Peyer's patch (tissue), 4 donors: Measurements from ENCODE around the gene PRLHR. TPM values are rescaled to one million over a fixed set of nuclear protein-coding genes. Genes with fewer than 3 reads are reported as not detected.
A peak's percentile ranks its signal among the peaks of the same experiment; 100 is the strongest.

Experiments
- DNase-seq, 3 donors: peaks; one replicate each; pipeline ENCODE4 v3.0.0-alpha.2; 2017 to 2019
- H3K27ac ChIP-seq, 4 donors: fragments of 200-600 bp; sonication (generic); one replicate each; pipeline ENCODE4 v1.5.1; 2016 to 2019
- H3K27me3 ChIP-seq, 2 donors: fragments of 200-600 bp; sonication (generic); one replicate each; pipeline ENCODE4 v1.5.1; 2019
- H3K36me3 ChIP-seq, 3 donors: fragments of 200-600 bp; sonication (generic); one replicate each; pipeline ENCODE4 v1.5.1; 2016 to 2019
- H3K4me1 ChIP-seq, 4 donors: fragments of 200-600 bp; sonication (generic); one replicate each; pipeline ENCODE4 v1.5.1; 2016 to 2019
- H3K4me3 ChIP-seq, 4 donors: fragments of 200-600 bp; sonication (generic); 1 replicate in 3 of 4; 2 replicates in 1 of 4; pipeline ENCODE4 v1.5.1; 2016 to 2019; ENCODE audit warnings: mild to moderate bottlenecking in 1 of 4
- H3K9me3 ChIP-seq, 4 donors: fragments of 200-600 bp; sonication (generic); one replicate each; pipeline ENCODE4 v1.5.1; 2016 to 2019; ENCODE audit warnings: mild to moderate bottlenecking in 1 of 4
- CTCF ChIP-seq, 6 experiments: fragments of 450-650 bp in 4 of 6; fragments of 200-600 bp in 2 of 6; sonication (generic) in 1 of 6; IDR thresholded peaks; one replicate each; pipeline ENCODE4 v1.5.1; 2017 to 2019; ENCODE audit warnings: antibody characterized with exemption in 6 of 6, mild to moderate bottlenecking in 3 of 6, moderate library complexity in 1 of 6
- POLR2A ChIP-seq, 2 donors: fragments of 450-650 bp; IDR thresholded peaks; one replicate each; pipeline ENCODE4 v1.5.1; 2017; ENCODE audit warnings: antibody characterized with exemption in 2 of 2, mild to moderate bottlenecking in 2 of 2, moderate library complexity in 2 of 2
- total RNA-seq, 4 donors: library from RNA; depleted of rRNA; stranded (reverse); fragments of >200 nt; gene quantifications; one replicate each; pipeline ENCODE4 v1.1.0, GENCODE V29; 2016

PRLHR gene
- total RNA-seq, 4 donors from 2014 or later: not detected

GRCh38 chr10:118551535-118552100, 43.8 kb downstream of the PRLHR start:
- no peaks in the 10 kb centered on the region for H3K36me3 ChIP-seq
- no peak for TF ChIP-seq CTCF (IDR thresholded peaks at IDR 0.05)
- TF ChIP-seq POLR2A (IDR thresholded peaks at IDR 0.05): no peak
- H3K27me3 ChIP-seq: no peaks in the 10 kb centered on the region
- H3K27ac ChIP-seq: no peak overlapping the region
- DNase-seq: no peak
- H3K9me3 ChIP-seq: no peaks in the 10 kb centered on the region
- no peaks in the 10 kb centered on the region for H3K4me1 ChIP-seq
- H3K4me3 ChIP-seq: no peak overlapping the region

GRCh38 chr10:118547282-118547681, 48.2 kb downstream of the PRLHR start:
- H3K36me3 ChIP-seq: no peaks in the 10 kb centered on the region
- no peaks in the 10 kb centered on the region for H3K4me1 ChIP-seq
- H3K27me3 ChIP-seq: no peaks in the 10 kb centered on the region
- H3K4me3 ChIP-seq: no peak overlapping the region
- DNase-seq: no peak
- no peak overlapping the region for H3K27ac ChIP-seq
- TF ChIP-seq CTCF (IDR thresholded peaks at IDR 0.05) (no peak), POLR2A (IDR thresholded peaks at IDR 0.05) (no peak)
- H3K9me3 ChIP-seq: no peaks in the 10 kb centered on the region

- no peak for TF ChIP-seq CTCF (IDR thresholded peaks at IDR 0.05)
- TF ChIP-seq POLR2A (IDR thresholded peaks at IDR 0.05): no peak
- H3K9me3 ChIP-seq: no peaks in the 10 kb centered on the region
- H3K4me1 ChIP-seq: no peaks in the 10 kb centered on the region
- H3K27me3 ChIP-seq: no peaks in the 10 kb centered on the region
- no peaks in the 10 kb centered on the region for H3K36me3 ChIP-seq
- no peak overlapping the region for H3K27ac ChIP-seq
- no peak for DNase-seq
- no peak overlapping the region for H3K4me3 ChIP-seq
Observed at GRCh38 chr10:118546479-118546878, 49.0 kb downstream of the PRLHR start.

GRCh38 chr10:118545381-118545780, 50.1 kb downstream of the PRLHR start:
- TF ChIP-seq CTCF (IDR thresholded peaks at IDR 0.05) (no peak), POLR2A (IDR thresholded peaks at IDR 0.05) (no peak)
- Histone ChIP-seq H3K4me1 (no peaks in the 10 kb centered on the region), H3K27me3 (no peaks in the 10 kb centered on the region), H3K4me3 (no peak overlapping the region), H3K9me3 (no peaks in the 10 kb centered on the region), H3K36me3 (no peaks in the 10 kb centered on the region), H3K27ac (no peak overlapping the region)
- no peak for DNase-seq

GRCh38 chr10:118544401-118544948, 51.0 kb downstream of the PRLHR start:
- H3K27me3 ChIP-seq: no peaks in the 10 kb centered on the region
- TF ChIP-seq CTCF (IDR thresholded peaks at IDR 0.05): peak in 1 of 6 experiments; percentile 2
- no peak for TF ChIP-seq POLR2A (IDR thresholded peaks at IDR 0.05)
- no peak overlapping the region for H3K27ac ChIP-seq
- H3K4me3 ChIP-seq: no peak overlapping the region
- DNase-seq: no peak
- H3K9me3 ChIP-seq: no peaks in the 10 kb centered on the region
- no peaks in the 10 kb centered on the region for H3K36me3 ChIP-seq
- no peaks in the 10 kb centered on the region for H3K4me1 ChIP-seq
